IPS-NIHi7 (cell line): ENCODE results near the gene SKIL.

Experiments used
- DNase-seq: peaks from one replicate; pipeline ENCODE4 v3.0.0; 2012; ENCODE audit warnings: mixed read lengths; ENCODE audit errors: extremely low spot score

The SKIL gene

DNA sequence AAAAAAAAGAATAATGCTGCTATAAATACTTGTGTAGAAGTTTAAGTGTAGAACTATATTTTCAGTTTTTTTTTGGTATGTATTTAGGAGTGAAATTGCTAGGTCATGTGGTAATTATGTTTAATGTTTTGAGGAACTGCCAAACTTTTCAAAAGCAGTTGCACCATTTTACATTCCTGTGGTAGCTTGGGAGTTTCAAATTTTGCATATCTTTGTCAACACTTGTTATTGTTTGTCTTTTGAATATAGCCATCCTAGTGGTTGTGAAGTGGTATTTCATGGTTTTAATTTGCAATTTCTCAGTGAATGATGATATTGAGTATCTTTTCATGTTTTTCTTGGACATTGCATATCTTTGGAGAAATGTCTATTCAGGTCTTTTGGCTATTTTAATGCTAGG lies 30.4 kb downstream of the SKIL start:
- DNase-seq = no peak

DNA sequence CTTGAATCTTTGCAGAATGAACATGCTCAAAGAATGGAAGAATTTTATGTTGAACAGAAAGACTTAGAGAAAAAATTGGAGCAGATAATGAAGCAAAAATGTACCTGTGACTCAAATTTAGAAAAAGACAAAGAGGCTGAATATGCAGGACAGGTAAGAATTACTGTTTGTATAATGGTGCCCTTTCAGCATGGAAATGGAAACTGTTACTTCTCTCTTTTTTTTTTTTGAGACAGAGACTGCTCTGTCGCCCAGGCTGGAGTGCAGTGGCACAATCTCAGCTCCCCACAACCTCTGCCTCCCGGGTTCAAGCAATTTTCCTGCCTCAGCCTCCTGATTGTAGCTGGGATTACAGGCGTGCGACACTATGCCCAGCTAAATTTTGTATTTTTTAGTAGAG lies 33.6 kb downstream of the SKIL start:
- no peak for DNase-seq

DNA sequence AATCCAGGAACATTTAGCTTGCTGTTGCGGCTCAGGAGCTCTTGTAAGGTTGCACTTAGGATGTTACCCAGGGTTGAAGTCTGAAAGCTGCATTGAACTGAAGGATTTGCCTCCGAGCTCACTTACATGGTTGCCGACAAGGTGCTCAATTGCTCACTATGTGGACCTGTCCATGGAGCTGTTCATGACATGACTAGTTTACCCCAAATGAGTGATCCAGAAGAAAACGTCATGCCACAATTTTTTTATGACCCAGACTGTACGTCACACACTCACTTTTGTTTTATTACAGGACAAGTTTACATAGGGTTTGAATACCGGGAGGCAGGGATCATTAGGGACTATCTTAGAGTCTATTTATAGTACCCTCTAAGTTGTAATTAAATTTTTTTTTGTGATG lies 40.2 kb downstream of the SKIL start:
- no peak for DNase-seq

DNA sequence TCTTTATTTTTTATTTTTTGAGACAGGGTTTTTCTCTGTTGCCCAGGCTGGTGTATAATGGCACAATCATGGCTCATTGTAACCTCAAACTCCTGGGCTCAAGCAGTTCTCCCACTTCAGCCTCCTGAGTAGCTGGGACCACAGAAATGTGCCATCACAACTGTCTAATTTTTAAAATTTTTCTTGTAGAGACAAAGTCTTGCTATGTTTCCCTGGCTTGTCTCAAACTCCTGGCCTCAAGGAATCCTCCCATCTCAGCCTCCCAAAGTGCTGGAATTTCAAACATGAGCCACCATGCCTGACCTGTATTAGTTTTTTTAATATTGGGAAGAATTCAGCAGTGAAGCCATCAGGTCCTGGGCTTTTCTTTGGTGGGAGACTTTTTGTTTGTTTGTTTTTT lies 47.6 kb downstream of the SKIL start:
- no peak for DNase-seq

DNA sequence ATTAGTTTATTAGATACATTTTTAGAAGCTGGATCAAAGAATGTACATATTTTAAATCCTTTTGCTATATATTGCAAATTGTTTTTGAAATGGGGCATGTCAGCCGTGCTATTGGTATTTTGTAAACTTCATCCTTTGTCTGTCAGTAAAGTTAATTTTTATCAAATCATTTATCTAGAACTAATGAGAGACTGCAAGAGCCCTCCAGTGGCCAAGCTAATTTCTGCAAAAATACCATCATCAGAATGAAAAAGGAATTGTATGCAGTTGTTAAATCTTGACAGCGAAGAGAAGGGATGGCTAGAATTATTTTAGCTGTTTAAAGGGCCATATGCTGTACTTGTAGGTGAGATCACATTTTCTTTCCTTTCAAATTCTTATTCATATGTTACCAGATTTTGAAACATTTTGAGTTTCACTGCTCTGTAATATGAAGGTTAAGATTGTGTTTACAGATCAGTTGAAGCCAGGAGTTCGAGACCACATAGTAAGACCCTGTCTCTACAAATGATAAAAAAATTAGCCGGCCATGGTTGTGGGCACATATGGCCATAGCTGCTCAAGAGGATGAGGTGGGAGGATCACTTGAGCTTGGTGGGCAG lies 53.0 kb downstream of the SKIL start:
- no peak for DNase-seq

DNA sequence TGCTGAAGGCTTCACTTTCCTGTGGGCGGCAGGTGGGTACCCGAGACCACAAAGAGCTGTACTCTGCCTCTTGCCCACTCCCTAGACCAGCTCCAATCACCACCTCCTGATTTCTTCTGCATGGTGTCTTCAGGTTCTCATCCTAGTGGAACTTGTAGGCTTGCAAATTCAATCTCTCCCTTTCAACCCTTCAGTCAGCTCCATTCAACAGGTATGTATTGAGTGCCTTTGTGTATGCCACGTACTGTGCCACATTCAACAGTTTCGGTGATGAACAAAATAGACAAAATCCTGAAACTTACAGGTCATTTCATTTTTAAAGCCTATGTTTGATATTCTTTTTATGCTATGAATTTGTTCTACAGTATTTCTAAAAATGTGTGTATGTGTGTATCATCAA lies 55.8 kb downstream of the SKIL start:
- DNase-seq = no peak

DNA sequence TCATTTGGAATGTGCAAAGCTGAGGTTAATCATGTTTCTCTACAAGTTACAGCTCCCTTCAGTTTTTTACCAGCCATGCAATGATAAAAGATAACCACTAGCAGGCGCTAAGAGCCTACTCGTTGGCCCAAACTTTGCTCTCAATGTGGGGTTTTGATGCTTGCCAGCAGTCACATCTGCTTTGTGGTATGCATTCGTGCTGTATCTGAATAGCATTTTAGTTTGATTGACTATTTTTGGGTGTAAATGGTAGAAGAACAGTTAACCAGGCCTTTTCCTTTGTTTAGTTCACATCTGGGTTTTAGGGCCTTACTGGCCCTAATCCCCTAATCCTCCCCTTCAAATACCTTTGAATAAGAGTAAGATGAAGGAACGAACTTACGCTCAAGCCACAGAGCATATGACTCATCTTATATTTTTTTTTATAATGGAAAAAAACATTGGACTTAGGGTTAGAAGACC lies 56.7 kb downstream of the SKIL start:
- peak; percentile 69 for DNase-seq

DNA sequence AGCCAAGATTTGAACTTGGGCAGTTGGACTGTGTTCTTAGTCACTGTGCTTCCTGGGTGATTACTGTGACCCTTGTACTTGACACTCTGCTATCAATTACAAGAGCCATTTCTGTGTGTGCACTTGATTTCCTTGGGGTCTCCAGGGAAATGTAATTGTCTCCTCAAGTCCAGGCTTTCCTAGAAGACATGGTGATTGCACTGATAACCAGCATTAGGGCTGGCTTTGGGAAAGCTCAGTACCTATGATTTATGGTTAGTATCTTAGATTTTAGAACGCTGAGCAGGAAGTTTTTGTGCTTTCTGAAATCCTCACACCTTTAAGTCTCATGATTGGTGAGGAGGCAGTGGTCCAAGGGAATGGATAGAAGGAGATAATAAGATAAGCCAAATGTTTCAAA lies 59.6 kb downstream of the SKIL start:
- DNase-seq = no peak

DNA sequence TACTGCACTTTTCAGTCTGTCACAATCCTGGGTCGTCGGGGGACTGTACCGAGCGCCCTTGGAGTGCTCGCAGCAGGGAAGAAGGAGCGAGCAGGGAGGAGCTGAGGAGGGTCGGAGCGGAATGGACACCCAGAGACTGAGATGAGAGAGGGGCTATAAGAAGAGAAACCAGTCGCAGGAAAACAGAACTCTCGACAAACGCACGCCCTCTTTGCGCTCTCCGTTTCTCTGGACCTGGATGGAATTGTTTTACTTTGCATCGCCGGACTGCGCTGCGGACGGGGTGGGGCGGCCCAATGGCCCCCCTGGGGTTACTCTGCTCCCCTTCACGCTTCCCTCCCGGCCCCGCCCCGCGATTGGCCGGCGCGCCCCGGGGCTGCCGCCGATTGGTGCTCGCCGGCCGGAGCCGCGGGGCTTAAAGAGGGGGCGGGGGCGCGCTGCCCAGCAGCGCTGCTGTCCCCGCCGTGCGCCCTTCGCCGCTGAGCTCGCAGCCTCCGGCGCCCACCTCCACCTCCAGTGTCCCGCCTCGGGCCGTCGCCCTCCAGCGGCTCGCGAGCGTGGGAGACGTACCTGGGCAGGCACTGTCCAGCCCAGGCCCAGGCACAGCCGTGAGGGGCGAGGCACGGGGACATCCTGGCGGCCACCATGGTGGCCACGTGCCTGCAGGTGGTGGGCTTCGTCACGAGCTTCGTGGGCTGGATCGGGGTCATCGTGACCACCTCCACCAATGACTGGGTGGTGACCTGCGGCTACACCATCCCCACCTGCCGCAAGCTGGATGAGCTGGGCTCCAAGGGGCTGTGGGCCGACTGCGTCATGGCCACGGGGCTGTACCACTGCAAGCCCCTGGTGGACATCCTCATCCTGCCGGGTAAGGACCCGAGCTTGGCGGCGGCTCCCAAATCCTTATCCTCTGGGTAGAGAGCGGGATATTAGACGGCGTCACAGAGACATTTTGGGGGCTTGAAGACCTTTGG lies 61.2 kb downstream of the SKIL start, which contains the start of gene CLDN11:
CLDN11 (plus strand) TSS at position 447 of the 977 bp plus-strand sequence; CDS start at position 646, 199 bp downstream.
- peak; percentile 89 for DNase-seq

DNA sequence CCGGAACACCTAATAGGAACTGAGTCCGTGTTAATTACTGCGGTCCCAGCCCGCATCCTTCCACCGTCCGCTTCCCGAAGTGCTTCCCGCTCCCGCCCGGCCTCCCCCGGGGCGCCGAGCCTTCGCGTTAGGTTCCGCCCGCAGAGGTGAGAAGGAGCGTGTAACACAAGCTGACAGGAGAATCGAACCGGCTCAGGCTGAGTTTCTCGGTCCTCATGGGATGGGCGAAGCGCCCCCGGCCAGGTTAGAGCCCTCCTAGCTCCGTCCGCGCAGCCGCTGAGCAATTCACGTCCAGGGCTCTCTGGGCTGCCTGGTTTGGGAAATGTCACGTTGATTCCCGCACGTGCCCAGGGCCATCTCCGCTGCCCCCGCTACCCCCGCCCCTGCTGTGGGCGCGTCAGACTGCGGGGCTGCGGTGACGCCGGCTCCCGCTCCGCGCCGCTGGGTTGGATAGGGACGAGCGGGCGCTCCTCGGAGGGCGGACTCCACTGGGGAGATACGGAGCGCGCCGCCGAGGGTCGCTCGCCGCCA lies 62.1 kb downstream of the SKIL start:
- peak; percentile 67 for DNase-seq

DNA sequence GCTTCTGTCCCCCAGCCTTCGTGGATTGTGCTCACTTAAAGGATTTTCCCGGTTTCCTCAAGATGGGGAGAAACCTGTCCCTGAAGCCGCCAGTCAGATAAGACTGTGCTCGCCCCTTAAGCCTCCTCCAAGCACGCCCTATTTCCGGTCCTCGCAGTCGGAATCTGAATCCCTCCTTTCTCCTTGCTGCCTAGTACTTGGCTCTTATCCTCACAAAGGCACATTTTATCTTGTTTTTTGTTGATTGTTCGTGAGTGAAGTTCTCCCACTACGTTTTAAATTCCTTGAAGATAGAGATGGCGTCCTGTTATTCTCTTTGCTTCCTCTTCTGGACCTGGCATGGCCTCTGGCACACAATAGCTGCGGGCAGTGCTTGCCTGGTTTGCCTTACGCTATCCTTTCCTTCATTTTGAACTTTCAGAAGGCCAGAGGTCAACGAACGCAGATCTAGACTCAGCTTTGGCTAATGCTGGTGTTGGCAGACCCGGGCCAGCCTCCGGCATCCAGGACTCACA lies 62.8 kb downstream of the SKIL start:
- DNase-seq = peak; percentile 49

DNA sequence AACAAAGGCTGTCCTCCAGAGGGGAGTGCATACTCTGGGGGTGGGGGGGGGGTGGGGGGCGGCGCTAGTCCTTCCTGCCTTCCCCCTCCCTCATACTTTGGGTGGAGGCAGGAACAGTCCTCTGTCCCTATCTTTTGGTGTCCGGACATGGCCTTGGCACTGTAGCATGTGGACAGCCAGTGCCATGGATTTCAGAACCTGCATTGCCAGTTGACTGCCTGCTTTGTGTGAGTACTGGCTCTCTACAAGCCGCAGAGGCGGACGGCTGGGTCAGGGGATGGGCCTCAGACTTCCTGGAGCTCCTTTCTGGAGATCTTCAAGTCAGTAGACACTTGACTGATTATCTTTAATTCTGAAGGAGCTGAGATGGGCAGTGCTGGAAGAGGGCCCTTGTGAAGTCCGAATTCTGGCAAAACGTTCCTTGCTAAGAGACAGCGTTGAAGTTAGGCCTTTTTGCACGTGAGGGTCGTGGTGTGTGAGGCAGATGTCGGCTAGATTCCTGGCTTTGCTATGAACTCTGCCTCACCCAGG lies 63.7 kb downstream of the SKIL start:
- no peak for DNase-seq

DNA sequence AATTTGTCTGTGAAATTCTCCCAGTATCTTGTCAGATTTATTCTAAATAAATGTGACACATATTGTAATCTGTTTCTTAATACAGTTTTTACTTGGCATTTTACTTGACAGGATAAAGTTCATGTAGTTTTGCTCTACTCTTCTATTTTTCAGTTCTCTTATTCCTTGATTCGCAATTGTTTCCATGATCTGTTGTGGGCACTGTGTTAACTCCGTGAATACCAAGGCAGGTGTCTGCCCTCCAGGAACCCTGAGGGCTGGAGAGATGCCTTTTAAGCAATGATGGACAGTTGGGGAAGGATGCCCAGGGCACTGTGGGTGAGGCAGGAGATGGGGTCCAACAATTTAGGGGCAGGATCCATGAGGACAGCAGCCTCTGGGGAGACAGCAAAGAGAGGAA lies 64.2 kb downstream of the SKIL start:
- DNase-seq = no peak

DNA sequence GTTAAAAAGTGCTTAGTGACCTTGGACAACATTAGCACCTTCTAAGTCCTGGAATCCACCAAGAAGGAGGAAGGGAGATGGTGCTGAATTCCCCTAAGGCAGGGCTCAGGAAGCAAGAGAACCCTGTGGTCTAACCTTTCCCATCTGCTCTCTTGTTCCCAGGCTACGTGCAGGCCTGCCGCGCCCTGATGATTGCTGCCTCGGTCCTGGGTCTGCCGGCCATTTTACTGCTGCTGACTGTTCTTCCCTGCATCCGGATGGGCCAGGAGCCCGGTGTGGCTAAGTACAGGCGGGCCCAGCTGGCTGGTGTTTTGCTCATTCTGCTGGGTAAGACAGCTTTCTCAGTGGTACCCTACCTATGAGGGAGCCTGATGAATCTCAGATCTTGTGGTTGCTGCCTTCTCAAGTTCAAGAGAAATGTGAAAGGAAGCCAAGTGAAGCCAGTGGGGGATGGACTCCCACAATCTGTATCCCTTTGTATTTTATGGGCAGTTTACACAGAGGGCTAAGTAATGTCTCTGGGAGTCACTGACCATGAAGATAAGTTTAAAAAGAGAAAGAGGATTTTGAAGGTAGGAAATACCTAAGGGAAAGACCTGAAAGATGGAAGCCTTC lies 65.6 kb downstream of the SKIL start:
- DNase-seq = no peak

DNA sequence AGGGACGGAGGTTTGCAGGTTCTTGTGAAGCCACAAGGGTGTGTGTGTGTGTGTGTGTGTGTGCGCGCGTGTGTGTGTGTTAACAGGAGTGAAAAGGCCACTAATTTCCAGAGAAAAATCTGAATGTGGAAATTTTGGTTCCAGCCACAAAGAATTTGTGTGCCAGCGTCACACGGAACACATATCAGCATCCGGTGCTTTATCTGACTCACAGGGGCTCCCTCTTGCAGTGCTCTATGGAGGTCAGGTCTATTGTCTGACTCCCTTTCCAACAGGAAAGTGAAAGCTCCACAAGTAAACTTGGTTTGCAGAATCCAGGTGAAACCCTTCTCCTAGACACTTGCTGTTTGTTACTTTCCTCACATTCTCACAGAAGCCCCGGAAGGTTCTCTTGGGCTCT lies 67.4 kb downstream of the SKIL start:
- DNase-seq = no peak

DNA sequence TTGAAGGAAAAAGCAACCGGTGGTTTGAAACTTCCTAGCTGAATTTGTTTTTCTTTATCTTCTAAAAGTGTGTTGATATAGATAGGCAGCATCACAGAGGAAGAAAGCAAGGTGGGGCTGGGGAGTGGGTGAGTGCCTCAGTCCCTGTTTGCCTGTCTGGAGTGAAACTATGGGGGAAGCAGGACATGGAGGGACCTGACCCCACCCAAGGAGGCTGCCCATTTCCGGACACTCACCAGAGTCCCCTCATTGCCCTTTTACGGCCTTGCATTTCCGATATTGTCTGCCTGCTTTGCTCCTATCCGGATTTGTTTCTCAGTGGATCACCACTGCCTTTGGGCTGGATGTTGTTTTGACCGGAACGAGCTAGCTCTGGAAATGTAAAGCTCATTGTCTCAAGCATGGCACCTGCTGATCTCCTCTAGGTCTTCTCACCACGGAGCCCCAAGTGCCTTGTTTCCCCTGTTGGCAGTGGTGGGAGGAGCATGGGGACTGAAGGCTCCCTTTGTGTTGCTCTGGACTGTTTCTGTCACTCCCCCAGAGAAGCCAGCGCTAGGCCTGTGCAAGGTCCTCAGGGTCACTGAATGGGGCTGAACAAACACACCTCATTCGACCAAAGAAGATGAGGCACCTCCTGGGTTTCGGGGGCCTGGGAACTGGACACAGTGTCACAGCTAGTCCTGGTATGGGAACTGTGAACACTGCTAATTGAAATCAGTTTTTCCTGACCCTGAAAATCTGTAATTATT lies 68.2 kb downstream of the SKIL start:
- DNase-seq = peak; percentile 37

DNA sequence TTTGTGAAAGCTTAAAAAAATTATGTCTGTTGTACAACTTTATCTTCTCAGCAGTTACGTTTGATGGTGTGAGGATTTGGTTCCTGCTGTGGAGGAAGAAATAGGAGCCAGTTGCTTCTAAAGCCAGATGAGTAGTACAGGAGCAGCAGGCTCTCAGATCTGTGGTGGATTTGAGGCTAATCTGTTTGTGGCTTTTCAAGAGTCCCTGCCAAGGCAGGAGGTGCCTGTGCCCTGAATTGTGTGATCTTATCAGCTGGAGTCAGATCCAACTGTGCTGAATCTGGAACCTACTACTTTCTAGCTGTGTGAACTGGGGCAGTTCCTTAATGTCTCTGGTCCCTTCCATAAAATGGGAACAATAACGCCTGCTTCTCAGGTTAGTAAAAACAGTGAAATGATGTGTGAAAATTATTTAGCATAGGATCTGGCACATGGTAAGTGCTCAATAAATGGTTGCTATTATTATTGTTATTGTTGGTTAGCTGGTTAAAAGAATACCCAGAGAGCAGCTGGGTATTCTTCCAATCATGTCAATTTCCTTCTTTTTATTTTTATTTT lies 68.8 kb downstream of the SKIL start:
- no peak for DNase-seq

DNA sequence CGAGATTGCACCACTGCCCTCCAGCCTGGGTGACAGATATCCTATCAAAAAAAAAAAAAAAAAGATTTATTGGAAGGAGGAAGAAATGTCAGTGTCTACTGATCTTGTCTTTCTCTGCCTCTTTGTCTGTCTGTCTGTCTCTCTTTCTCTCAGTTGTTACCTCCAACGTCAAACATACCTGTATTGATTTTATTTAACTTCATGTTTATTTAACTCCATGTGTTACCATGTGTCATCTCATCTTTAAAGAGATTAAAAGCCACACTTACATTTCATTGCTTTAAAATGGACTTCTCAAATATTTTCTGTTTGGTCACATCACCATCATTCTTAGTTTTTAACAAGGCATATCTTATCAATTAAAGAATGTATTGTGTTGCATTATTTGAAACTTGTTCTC lies 70.6 kb downstream of the SKIL start:
- no peak for DNase-seq

DNA sequence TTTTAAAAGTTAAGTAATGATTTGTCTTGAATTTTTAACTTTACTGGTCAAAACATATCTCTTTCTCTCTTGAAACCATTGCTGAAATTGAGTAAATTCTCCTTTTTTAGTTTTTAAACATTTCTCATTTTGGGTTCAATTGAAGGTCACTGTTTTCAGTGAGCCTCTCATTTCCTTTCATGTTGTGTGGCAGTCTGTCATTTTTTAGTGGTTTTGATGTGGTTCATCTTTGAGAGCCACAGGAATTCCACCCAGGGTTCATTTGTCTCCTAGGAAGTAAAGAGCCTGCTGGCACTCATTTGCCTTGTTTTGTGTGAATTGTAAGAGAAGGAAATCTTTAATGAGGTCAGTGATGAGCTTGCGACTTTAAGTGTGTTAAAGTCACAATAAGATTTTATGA lies 71.5 kb downstream of the SKIL start:
- DNase-seq = no peak

DNA sequence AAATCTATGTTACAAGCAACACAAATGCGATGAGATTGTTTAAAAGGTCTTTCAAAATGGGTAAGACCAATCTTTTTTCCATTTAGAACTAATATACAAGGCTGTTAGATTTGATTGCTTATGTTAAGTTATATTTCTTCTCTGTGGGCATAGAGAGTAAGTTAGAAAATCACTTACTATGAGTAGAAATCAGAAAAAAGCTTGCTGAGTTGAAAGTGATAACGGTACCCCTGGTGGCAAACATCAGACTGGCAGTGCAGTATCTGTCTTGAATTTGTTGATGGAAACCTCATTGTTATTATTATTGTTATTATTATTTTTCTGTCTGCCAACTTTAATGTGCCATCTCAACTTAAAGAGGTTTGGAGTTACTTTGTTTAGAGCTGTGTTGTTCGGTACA lies 73.5 kb downstream of the SKIL start:
- DNase-seq = no peak

DNA sequence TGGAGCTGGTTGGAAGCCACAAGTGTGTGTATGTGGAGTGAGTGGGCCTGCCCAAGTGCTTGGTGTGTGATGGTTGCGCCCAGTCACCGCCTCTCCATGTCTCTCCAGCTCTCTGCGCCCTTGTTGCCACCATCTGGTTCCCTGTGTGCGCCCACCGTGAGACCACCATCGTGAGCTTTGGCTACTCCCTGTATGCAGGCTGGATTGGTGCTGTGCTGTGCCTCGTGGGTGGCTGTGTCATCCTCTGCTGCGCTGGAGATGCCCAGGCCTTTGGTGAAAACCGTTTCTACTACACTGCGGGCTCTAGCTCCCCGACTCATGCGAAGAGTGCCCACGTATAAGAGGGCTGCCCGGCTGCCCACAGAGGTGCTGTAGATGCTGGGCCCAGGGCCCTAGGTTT lies 74.9 kb downstream of the SKIL start:
- no peak for DNase-seq
